Measurements from ENCODE around the gene SNAPC4.
"Not testable (repeated sequence)": the region's sequence is repeated elsewhere in the genome, so short reads cannot be mapped to it uniquely, and the experiment has no call there.

DNA sequence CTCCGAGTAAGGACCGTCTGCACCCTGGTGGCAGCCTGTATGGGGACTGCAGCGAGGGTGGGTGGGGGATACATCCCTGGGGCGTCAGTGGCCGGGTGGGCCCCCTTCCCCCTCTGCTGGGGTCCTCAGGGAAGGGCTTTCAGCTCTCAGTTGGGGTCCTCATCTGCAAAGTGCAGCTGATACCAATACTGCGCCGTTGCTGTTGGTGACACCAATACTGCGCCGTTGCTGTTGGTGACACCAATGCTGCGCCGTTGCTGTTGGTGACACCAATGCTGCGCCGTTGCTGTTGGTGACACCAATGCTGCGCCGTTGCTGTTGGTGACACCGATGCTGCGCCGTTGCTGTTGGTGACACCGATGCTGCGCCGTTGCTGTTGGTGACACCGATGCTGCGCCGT, 48.1 kb downstream of the SNAPC4 start:
- not testable (repeated sequence) for TF ChIP-seq POLR2A (IDR thresholded peaks at IDR 0.05; ENCODE audit: low read length); CTCF (IDR thresholded peaks at IDR 0.05); SMC3 (IDR thresholded peaks at IDR 0.05); KDM1A (IDR thresholded peaks at IDR 0.05; ENCODE audit: low read depth); EHMT2 (IDR thresholded peaks at IDR 0.05; ENCODE audit: low read depth); EP300 (IDR thresholded peaks at IDR 0.05); JUN (IDR thresholded peaks at IDR 0.05)
- TF ChIP-seq, protein P1, sequence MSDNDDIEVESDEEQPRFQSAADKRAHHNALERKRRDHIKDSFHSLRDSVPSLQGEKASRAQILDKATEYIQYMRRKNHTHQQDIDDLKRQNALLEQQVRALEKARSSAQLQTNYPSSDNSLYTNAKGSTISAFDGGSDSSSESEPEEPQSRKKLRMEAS (IDR thresholded peaks at IDR 0.05) = not testable (repeated sequence)
- TF ChIP-seq, protein P2, sequence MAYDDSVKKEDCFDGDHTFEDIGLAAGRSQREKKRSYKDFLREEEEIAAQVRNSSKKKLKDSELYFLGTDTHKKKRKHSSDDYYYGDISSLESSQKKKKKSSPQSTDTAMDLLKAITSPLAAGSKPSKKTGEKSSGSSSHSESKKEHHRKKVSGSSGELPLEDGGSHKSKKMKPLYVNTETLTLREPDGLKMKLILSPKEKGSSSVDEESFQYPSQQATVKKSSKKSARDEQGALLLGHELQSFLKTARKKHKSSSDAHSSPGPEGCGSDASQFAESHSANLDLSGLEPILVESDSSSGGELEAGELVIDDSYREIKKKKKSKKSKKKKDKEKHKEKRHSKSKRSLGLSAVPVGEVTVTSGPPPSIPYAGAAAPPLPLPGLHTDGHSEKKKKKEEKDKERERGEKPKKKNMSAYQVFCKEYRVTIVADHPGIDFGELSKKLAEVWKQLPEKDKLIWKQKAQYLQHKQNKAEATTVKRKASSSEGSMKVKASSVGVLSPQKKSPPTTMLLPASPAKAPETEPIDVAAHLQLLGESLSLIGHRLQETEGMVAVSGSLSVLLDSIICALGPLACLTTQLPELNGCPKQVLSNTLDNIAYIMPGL (CRISPR knock-in tag; IDR thresholded peaks at IDR 0.05; ENCODE audit: borderline replicate concordance) = not testable (repeated sequence)

Measured in A549 (cell line).